Activated naive CD8-positive, alpha-beta T cell treated with anti-CD3 and anti-CD28 coated beads, Interleukin-2, amount 50 U/mL, for 24 hours (primary cell): ENCODE results near the gene THADA.
A peak's percentile ranks its signal among the peaks of the same experiment; 100 is the strongest.

ENCODE experiments used
- ATAC-seq: fragments of 150-1000 bp; cut with Tn5 transposase; one replicate; pipeline ENCODE4 v1.10.0; 2021
- DNase-seq: peaks from one replicate; pipeline ENCODE4 v3.0.0; 2021
- H3K27ac Mint-ChIP-seq: one replicate; pipeline ENCODE4 v1.8.0; 2021; ENCODE audit warnings: mild to moderate bottlenecking, mixed read lengths
- H3K27me3 Mint-ChIP-seq: one replicate; pipeline ENCODE4 v1.8.0; 2021; ENCODE audit warnings: mixed read lengths
- H3K36me3 Mint-ChIP-seq: one replicate; pipeline ENCODE4 v1.8.0; 2021; ENCODE audit warnings: low read depth, mixed read lengths
- H3K4me1 Mint-ChIP-seq: one replicate; pipeline ENCODE4 v1.8.0; 2021; ENCODE audit warnings: mixed read lengths
- H3K4me3 Mint-ChIP-seq: one replicate; pipeline ENCODE4 v1.8.0; 2021; ENCODE audit warnings: mild to moderate bottlenecking, moderate library complexity, mixed read lengths
- H3K9me3 Mint-ChIP-seq: one replicate; pipeline ENCODE4 v1.8.0; 2021; ENCODE audit warnings: mixed read lengths

Gene THADA

DNA sequence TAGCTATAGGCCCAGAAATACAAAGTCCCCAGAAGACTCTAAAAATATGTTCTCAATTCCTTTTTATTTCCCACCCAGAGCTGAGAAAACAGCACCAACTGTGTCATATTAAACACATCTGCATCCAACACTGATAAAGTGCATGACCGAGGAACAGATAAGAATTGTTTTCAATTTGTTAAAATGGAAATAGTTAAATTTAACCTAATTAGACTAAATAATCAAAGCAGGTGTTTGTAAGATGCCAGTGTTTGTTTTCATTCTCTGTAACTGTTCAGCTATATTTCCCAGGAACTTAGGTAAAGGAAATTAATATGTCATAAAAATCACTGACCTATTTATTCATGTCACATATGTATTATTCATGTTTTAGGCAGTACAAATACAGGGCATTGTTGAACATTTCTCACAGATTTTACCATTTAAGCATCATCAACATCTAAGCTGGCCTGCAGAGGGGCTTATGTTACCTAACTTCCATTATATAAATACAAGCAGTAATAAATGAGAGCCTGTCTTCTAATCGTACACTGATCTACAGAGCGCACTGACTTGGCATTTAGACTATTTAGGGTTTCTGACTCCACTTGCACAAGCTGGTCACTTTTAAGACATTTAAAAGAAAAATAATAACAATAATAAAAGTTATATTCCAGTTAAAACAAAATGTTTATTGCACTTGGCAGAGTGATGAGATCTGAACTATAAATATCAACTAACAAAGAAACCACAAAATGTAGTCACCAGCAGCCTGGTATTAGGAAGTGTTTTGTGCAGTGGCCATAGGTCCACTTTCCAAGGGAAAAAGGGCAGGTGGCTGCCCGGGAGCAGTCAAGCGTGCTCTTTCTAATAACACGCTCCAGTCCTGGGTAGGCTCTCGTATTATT lies 282.8 kb downstream of the THADA start:
- H3K27me3 Mint-ChIP-seq: no peaks in the 10 kb centered on the region
- no peak overlapping the region for H3K4me3 Mint-ChIP-seq
- DNase-seq: no peak
- H3K36me3 Mint-ChIP-seq: peaks cover 4% of the 10 kb centered on the region
- peaks cover 12% of the 10 kb centered on the region for H3K4me1 Mint-ChIP-seq
- no peak for ATAC-seq
- no peak overlapping the region for H3K27ac Mint-ChIP-seq
- H3K9me3 Mint-ChIP-seq: no peaks in the 10 kb centered on the region

DNA sequence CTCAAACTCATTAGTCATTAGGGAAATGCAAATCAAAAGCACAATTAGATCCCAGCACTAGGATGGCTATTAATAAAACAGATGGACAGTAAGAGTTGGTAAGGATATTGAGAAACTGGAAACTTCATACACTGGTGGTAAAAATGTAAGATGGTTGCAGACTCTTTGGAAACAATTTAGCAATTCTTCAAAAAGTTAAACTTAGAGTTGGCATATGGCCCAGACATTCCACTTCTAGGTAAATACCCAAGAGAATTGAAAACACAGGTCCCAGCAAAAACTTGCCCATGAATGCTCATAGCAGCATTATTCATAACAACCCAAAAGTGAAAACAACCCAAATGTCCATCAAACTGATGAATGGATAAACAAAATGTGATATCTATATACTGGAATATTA lies 284.6 kb downstream of the THADA start:
- Mint-ChIP-seq H3K36me3 (peaks cover 4% of the 10 kb centered on the region), H3K9me3 (no peaks in the 10 kb centered on the region)

DNA sequence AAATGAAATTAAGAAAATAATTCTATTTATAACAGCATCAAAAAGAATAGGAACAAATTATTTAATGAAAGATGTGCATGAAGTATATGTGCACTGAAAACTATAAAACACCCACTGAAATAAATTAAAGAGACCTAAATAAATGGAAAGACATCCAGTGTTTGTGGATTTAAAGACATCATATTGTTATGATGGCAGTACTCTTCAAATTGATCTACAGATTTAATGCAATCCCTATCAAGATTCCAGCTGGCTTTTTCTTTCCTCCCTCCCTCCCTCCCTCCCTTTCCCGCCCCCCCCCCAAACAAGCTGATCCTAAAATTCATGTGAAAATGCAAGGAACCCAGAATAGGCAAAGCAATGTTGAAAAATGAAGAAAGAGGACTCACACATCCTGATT lies 285.9 kb downstream of the THADA start:
- ATAC-seq (no peak), DNase-seq (no peak)
- H3K4me1 Mint-ChIP-seq: peaks cover 9% of the 10 kb centered on the region
- no peaks in the 10 kb centered on the region for H3K9me3 Mint-ChIP-seq
- H3K27ac Mint-ChIP-seq: no peak overlapping the region
- no peak overlapping the region for H3K4me3 Mint-ChIP-seq
- H3K27me3 Mint-ChIP-seq: no peaks in the 10 kb centered on the region
- peaks cover 4% of the 10 kb centered on the region for H3K36me3 Mint-ChIP-seq

More for the DNA sequence above, 284.6 kb downstream of the THADA start:
- Mint-ChIP-seq H3K4me3 (no peak overlapping the region), H3K4me1 (peaks cover 12% of the 10 kb centered on the region), H3K27me3 (no peaks in the 10 kb centered on the region), H3K27ac (no peak overlapping the region)
- DNase-seq: no peak
- no peak for ATAC-seq

DNA sequence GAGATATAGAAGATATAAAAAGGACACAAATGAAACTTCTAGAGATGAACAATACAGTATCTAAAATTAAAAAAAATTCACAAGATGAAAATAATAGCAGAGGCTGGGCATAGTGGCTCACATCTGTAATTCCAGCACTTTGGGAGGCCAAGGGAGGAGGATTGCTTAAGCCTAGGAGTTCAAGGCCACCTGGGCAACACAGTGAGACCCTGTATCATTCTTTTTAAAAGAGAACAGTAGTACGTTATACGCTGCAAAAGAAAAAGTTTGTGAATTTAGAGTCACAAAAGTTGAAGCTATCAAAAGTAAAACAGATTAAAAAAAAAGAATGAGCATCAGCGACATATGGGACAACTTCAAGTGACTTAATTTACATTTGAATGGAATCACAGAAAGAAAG lies 287.9 kb downstream of the THADA start:
- DNase-seq (no peak), ATAC-seq (no peak)
- H3K27ac Mint-ChIP-seq: no peak overlapping the region
- H3K9me3 Mint-ChIP-seq: no peaks in the 10 kb centered on the region
- peaks cover 3% of the 10 kb centered on the region for H3K4me1 Mint-ChIP-seq
- peaks cover 11% of the 10 kb centered on the region for H3K36me3 Mint-ChIP-seq
- no peaks in the 10 kb centered on the region for H3K27me3 Mint-ChIP-seq
- H3K4me3 Mint-ChIP-seq: no peak overlapping the region

DNA sequence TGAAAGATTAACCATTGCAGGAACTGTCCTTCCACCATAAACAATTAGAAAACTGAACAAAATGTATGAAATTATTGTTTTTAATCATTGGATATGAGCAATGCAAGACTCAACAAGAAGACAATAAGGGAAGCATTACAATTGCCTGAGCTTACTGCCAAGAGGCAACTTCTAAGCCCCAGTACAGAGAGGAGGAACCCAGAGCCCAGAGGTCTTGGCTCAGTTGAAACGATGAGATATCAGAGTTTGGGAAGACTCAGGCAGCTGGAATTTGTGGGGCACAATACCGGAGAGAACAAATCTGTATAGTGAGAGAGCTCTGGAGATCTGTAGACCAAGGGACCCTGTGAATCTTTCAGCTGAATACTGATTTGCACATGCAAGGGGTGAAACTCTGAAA lies 288.8 kb downstream of the THADA start:
- H3K27ac Mint-ChIP-seq: no peak overlapping the region
- no peaks in the 10 kb centered on the region for H3K27me3 Mint-ChIP-seq
- H3K4me3 Mint-ChIP-seq: no peak overlapping the region
- ATAC-seq: no peak
- DNase-seq: no peak
- H3K4me1 Mint-ChIP-seq: peaks cover 3% of the 10 kb centered on the region
- no peaks in the 10 kb centered on the region for H3K9me3 Mint-ChIP-seq
- peaks cover 11% of the 10 kb centered on the region for H3K36me3 Mint-ChIP-seq

DNA sequence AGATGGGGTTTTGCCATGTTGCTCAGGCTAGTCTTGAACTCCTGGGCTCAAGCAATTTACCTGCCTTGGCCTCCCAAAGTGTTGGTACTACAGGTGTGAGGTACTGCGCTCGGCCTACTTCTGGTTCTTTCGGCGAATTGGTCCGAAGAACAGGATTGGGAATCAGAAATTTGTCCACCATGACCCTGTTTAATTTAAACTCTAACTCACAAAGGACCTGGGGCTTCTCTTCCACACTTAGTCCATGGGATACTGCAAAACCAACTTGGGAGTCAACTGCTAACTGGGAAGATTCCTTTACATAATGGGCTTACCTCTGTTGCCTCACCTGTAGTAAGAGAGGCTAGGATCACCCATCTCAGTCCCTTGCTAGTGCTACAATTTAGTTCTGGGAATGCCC lies 289.6 kb downstream of the THADA start:
- no peaks in the 10 kb centered on the region for H3K27me3 Mint-ChIP-seq
- peaks cover 7% of the 10 kb centered on the region for H3K36me3 Mint-ChIP-seq
- no peak overlapping the region for H3K4me3 Mint-ChIP-seq
- no peak for DNase-seq
- ATAC-seq: no peak
- no peak overlapping the region for H3K27ac Mint-ChIP-seq
- peaks cover 4% of the 10 kb centered on the region for H3K4me1 Mint-ChIP-seq
- no peaks in the 10 kb centered on the region for H3K9me3 Mint-ChIP-seq

DNA sequence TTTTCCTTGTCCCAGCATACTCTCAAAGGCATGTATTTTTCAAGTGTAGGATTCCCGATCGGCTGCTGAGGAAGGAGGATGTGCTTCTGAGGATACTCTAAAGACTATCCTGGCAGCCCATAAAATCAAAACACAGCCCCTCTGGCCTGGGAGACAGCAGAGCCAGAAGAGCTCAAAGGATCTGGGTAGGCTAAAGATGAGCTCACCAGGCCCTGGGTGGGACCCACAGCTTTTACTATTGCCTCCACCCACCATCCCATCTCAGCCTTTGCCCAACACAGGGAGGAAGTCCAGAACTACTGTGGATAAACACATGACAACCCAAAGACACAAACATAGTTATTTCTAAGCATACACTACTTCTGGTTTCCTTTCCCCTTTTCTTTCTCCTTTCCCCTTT lies 290.3 kb downstream of the THADA start:
- H3K4me1 Mint-ChIP-seq: peaks cover 8% of the 10 kb centered on the region

DNA sequence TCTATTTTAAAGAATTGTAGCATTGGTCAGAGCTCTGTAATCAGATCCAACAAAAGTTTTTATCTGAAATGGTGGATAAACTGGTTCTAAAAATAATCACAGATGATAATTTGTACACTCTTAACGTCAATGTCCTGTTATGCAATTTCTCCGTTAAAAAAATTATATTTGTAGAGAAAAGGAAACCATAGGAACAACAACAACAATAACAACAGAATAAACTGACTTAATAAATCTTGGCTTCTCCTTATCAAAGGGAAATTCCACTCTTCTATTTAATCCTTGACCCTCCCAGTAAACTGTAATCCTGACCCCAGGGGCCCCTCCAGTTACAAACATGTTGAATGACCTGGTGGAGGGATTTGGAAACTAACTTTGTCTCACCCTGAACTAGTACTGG lies 290.8 kb downstream of the THADA start:
- ATAC-seq (no peak), DNase-seq (no peak)
- Mint-ChIP-seq H3K4me1 (peaks cover 11% of the 10 kb centered on the region), H3K9me3 (no peaks in the 10 kb centered on the region), H3K27me3 (no peaks in the 10 kb centered on the region), H3K36me3 (peaks cover 7% of the 10 kb centered on the region), H3K4me3 (no peak overlapping the region), H3K27ac (no peak overlapping the region)

More for the DNA sequence above, 290.3 kb downstream of the THADA start:
- H3K27me3 Mint-ChIP-seq: no peaks in the 10 kb centered on the region
- no peak overlapping the region for H3K4me3 Mint-ChIP-seq
- H3K27ac Mint-ChIP-seq: no peak overlapping the region
- peaks cover 7% of the 10 kb centered on the region for H3K36me3 Mint-ChIP-seq
- no peaks in the 10 kb centered on the region for H3K9me3 Mint-ChIP-seq
- DNase-seq (no peak), ATAC-seq (no peak)

DNA sequence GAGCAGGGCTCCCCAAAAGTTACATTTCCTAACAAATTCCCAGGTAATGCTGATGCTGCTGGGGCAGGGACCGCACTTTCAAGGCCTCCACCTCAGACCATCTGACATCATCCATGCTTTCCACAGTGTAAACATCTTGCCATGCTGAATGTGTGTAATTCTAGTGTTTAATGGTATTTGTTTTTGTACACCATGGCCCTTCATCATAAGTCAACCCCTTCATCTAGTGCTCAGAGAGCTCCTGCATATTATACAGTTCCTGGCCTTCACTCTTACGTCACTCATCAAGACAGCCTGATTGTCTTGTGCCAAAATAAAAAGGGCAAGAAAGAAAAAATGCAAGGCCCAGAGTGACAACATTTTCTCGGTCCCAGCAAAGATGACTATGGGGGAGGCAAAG lies 291.9 kb downstream of the THADA start:
- Mint-ChIP-seq H3K36me3 (peaks cover 7% of the 10 kb centered on the region), H3K27me3 (no peaks in the 10 kb centered on the region), H3K4me1 (peaks cover 14% of the 10 kb centered on the region), H3K9me3 (no peaks in the 10 kb centered on the region), H3K4me3 (no peak overlapping the region), H3K27ac (no peak overlapping the region)
- no peak for DNase-seq
- no peak for ATAC-seq

DNA sequence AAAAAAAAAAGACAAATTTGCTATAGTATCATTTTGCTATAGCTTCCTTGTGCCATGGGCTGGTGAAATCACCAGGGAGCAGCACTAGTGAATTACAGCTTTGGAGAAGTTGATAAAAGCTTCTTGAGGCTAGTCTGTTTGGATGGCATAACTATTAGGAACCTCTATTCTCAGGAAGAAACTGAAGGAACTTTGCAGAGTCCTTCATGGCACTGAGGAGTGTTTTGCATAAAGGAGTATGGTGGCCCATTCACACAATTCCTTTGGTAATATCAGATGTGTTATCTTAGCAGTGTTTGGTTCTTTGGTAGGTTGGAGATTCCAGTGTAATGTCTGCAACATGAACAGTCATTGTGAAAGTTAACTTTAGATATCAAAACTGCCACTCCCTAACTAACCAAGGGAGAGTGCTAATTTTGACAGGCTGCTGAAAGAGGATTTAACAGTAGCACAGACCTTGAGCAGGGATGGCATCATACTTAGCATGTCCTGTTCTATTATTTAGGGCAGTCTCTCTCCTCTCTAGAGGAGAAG lies 292.8 kb downstream of the THADA start:
- no peak overlapping the region for H3K27ac Mint-ChIP-seq
- no peaks in the 10 kb centered on the region for H3K27me3 Mint-ChIP-seq
- H3K36me3 Mint-ChIP-seq: peaks cover 7% of the 10 kb centered on the region
- H3K4me3 Mint-ChIP-seq: no peak overlapping the region
- peaks cover 16% of the 10 kb centered on the region for H3K4me1 Mint-ChIP-seq
- ATAC-seq (peak; percentile 40), DNase-seq (no peak)
- H3K9me3 Mint-ChIP-seq: no peaks in the 10 kb centered on the region

DNA sequence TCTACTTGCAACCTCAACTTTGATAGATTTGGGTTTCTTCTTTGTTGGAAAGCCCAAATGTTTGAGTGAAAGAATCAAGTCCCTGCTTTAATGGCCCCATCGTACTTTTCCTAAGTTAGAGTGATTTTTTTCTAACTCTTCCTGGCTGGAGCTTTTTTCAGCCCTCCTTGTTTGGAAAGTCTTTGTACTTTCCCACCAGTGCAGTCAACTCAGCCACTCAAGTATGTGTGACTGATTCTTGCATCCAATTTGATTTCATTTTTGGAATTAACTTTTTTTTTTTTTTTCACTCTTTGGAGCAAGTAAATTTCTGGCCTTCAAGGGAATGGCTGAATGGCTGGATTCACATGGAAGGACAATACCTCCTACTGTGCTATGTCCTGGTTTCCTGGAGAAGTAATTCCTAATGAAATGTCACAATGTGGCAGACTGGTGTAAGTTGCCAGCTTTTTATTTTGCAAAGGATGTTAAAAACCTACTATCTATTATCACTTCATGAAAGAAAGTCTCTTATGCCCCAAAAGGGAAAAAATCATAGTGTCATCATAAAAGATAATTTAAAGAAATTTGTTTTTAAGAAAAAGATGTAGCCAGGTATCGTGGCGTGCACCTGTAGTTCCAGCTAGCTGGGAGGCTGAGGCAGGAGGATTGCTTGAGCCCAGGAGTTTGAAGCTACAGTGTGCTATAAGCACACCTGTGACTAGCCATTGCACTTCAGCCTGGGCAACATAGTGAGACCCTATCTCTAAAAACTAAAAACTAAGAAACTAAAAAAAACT lies 293.5 kb downstream of the THADA start:
- DNase-seq (no peak), ATAC-seq (no peak)
- no peaks in the 10 kb centered on the region for H3K9me3 Mint-ChIP-seq
- peaks cover 16% of the 10 kb centered on the region for H3K4me1 Mint-ChIP-seq
- H3K27ac Mint-ChIP-seq: no peak overlapping the region
- H3K27me3 Mint-ChIP-seq: no peaks in the 10 kb centered on the region
- no peak overlapping the region for H3K4me3 Mint-ChIP-seq
- H3K36me3 Mint-ChIP-seq: peaks cover 7% of the 10 kb centered on the region

DNA sequence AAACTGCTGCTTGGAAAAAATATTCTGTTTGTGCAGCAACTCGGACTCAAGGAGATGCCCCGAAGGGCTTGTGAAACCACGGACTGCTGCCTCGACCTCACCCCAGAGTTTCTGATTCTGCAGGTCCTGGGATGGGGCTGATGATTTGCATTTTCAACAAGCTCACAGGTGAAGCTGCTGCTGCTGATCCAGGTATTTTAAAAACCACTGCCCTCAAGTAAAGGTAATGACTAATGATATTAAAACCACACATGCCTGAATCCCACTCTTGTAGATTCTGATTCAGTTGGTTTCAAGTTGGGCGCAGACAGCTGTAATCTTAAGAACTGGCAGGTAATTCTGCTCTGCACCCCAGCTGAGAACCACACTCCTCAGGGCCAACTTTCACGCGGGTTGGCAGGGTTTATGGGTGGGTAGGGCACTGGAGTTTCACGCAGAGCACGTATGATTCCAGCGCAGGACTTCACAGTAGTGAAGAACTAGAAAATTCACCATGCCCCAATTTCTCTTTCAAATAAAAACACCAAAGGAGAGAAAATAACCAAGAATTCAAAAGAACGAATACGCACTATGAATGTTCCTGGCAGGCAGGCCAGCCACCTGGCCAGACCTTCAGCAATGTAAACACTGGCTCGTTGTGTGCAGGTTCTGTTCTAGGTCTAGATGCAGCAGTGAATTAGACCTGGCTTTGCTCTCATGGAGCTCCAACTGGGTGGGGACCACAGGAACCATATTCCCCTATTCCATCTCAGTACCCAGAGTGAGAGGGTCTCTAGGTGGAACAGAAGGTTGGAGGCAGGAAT lies 294.9 kb downstream of the THADA start:
- Mint-ChIP-seq H3K9me3 (no peaks in the 10 kb centered on the region), H3K4me3 (no peak overlapping the region), H3K4me1 (peaks cover 16% of the 10 kb centered on the region), H3K27ac (no peak overlapping the region), H3K27me3 (no peaks in the 10 kb centered on the region), H3K36me3 (peaks cover 8% of the 10 kb centered on the region)
- ATAC-seq (no peak), DNase-seq (no peak)

DNA sequence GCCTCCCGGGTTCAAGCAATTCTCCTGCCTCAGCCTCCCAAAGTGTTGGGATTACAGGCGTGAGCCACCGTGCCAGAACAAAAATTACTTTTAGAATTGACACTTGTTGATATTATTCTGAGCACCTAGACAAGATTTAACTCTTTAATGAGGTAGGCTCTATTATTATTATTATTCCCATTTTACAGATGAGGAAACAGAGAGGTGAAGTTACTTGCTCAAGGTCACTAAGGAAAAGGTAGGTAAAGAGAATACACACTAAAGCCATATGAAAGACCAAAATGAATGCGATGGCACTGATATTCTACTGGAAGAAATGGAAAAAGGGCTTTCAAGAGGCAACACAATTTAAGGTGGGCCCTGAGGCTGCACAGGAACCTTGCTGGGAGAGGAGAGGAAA lies 295.6 kb downstream of the THADA start:
- DNase-seq (no peak), ATAC-seq (no peak)
- H3K9me3 Mint-ChIP-seq: no peaks in the 10 kb centered on the region
- H3K36me3 Mint-ChIP-seq: peaks cover 8% of the 10 kb centered on the region
- H3K27me3 Mint-ChIP-seq: no peaks in the 10 kb centered on the region
- H3K4me3 Mint-ChIP-seq: no peak overlapping the region
- H3K4me1 Mint-ChIP-seq: peaks cover 19% of the 10 kb centered on the region
- H3K27ac Mint-ChIP-seq: no peak overlapping the region

DNA sequence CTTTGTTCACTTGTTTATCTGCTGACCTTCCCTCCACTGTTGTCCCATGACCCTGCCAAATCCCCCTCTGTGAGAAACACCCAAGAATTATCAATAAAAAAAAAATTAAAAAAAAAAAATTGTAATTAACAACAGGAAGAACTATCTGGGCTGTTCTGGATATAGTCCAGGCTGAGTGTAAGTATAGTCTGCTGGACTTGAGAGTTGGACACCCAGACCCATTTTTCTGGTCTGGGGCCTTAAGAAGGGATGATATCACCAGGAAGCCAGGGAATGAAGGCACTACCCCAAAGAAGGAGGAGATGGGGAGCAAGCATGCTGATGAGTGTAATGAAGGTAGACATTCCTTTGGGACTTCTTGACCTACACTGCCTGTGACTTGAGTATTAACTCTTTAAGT lies 297.3 kb downstream of the THADA start:
- H3K27me3 Mint-ChIP-seq: no peaks in the 10 kb centered on the region
- no peak overlapping the region for H3K27ac Mint-ChIP-seq
- ATAC-seq (no peak), DNase-seq (no peak)
- H3K36me3 Mint-ChIP-seq: peaks cover 6% of the 10 kb centered on the region
- H3K9me3 Mint-ChIP-seq: no peaks in the 10 kb centered on the region
- H3K4me1 Mint-ChIP-seq: peaks cover 36% of the 10 kb centered on the region
- H3K4me3 Mint-ChIP-seq: no peak overlapping the region
